NCI-H2227 (cell line): Measurements from ENCODE around the gene IFITM1.
"Not testable (repeated sequence)": the region's sequence is repeated elsewhere in the genome, so short reads cannot be mapped to it uniquely, and the experiment has no call there.

Source experiments
- DNase-seq: peaks from one replicate; lab custom pipeline; 2025; ENCODE audit not compliant: unreplicated experiment; lab: John Stamatoyannopoulos, UW

IFITM1 gene

DNA sequence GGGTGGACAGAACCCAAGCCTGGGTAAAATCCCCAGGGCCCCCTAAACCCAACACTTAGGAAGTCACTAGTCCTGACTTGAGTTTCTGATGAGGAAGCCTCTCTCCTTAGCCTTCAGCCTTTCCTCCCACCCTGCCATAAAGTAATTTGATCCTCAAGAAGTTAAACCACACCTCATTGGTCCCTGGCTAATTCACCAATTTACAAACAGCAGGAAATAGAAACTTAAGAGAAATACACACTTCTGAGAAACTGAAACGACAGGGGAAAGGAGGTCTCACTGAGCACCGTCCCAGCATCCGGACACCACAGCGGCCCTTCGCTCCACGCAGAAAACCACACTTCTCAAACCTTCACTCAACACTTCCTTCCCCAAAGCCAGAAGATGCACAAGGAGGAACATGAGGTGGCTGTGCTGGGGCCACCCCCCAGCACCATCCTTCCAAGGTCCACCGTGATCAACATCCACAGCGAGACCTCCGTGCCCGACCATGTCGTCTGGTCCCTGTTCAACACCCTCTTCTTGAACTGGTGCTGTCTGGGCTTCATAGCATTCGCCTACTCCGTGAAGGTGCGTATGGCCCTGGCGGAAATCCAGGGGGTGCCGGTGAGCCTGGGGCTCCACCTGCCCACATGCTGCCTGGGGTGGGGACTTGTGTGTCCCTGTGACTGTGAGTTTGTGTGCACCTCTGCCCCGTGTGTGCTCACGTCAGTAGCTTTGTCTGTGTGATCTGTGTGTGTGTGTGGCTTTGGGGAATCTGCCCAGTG, at the start of gene IFITM1:
Gene IFITM1, plus strand, starts transcription at position 254 of the 767 bp plus-strand sequence. Its CDS starts 131 bp downstream, at position 385.
- DNase-seq, result no peak

GRCh38 chr11:266676-267439, 47.0 kb upstream of the IFITM1 start:
- DNase-seq, result no peak

- DNase-seq, result peak; percentile 22
These were observed 46.3 kb upstream of the IFITM1 start for GRCh38 chr11:267491-267994.

- not testable (repeated sequence) for DNase-seq
These were observed 45.1 kb upstream of the IFITM1 start for GRCh38 chr11:268716-269145.

DNA sequence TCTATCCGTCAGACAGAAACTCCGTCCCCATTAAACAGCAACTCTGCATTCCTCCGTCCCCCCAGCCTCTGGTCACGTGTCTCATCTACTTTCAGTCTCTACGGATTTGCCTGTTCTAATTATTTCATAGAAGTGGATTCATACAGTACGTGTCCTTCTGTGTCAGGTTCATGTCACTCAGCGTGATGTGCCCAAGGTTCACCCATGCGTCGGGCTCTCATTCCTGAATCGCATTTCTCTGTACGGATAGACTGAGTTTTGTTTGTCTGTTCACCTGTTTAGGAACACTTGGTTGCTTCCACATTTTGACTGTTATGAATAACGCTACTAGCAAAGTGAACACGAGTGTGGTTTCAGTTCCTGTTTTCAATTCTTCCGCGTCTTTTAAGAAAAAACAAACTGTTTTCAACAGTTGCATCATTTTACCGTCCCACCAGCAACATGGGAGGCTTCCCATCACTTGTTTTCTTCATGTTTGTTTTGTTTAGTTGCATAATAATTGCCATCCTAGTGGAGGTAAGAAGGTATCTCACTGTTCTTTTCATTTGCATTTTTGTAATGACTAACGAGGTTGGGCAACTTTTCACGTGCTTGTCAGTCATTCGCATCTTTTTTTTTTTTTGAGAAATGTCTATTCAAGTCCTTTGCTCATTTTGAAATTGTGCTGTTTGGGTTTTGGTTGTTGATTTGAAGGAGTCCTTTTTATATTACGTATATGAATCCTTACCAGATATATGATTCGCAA, 44.5 kb upstream of the IFITM1 start:
- DNase-seq, result no peak

DNA sequence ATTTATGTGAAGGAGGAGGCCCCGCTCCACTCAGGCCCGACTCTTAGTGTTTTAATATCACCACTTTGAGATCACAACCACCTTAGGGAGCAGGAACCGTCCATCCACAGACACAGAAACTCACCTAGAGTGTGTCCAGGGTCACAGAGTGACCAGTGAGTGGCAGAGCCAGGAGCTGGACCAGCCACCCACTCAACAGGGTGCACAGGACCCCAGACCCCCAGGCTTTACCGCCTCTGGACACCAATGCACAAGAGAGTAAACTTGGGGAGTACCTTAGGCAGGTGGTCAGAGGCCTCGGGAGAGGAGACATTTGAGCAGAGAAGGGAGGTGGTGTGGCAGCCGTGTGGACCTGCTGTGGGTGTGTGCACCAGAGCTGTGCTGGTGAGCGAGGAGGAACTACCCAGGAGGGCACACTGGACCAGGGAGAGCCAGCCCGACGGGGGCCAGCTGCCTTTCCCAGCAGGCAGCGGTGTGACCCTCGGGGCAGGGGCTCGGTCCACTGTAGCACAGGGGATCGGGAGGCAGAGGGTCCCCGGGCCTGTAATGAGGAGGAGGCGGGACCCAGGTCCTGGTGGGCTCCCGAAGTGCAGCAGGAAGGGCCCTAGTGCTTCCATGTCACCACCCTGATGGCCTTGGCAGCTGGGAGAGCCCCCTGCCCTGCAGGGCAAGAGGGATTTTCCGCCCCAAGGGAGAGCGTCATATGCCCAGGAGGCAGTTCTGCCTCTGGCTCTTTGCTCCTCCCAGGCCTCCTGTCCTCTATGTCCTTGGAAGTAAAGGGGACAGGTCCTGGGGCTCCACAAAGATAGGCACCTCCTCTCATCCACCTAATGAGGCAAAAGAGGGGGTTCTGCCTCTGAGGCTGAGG, 43.2 kb upstream of the IFITM1 start:
- DNase-seq, result no peak

GRCh38 chr11:271319-271715, 42.5 kb upstream of the IFITM1 start:
- no peak for DNase-seq

DNA sequence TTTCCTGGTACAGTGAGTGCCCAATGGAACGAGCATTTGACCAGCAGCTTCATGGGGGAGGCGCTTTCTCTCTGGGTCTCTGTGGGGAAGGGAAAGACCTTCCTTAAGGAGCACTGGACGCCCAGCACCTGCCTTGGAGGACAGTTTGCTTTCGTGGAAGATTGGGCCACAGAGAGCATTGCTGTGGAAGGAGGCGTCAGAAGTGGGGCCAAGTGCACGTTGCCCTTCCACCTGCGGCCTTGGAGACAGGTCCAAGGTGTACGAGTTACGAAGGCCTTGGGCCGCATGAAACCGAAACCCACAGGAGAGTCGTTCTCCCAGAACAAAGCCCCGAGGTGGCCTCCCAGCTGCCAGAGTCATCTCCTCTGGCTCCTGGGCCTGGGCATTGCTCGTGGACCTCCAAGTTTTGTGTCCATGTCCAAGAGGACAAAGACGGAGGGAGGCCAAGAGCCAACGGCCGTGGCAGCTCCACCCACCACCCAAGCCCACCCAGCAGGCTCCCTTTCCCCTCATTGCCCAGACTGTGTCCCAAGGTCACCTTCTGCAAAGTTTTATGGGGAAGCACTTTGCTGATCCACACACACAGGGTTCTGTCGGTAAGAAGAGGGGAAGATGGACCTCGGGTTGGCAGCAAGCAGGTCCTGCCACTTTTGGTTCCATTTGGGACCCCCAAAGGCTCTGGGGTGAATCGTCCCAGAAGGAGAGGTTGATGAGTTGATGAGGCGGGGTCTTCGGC, 41.5 kb upstream of the IFITM1 start:
- no peak for DNase-seq

DNA sequence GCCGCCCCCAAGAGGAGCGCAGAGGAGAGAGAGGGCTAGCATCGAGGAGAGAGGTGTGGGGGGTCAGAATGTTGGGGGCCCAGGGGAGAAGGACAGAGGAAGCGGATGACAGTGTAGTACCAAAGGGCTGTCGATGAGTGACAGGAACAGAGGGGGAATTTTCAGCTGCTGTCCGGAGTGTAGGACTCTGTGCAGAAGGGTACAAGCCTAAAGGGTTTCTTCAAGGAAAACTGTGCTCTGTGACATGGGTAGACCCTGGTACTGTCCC, 41.0 kb upstream of the IFITM1 start:
- no peak for DNase-seq

DNA sequence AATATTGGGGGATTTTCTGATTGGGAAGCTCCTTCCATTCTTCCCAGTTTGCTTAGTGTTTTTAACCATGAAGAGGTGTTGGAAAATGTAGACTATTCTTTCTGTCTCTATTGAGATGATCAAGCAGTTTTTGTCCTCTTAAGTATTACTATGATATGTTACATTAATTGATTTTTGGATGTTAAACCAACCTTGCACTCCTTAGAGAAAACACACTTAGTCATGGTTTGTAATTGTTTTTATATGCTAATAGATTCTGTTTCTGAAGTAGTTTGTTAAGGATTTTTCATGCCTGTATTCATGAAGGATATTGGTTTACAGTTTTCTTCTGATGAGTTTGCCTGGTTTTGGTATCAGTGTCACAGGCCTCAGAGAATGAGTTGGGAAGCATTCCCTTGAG, 37.6 kb upstream of the IFITM1 start:
- no peak for DNase-seq

GRCh38 chr11:278001-278951, 35.6 kb upstream of the IFITM1 start, which contains the start of gene NLRP6:
TSS of gene NLRP6 (plus strand) at chr11:278407. CDS start at chr11:278570, 163 bp downstream.
- no peak for DNase-seq

- no peak for DNase-seq
These were observed 34.5 kb upstream of the IFITM1 start for GRCh38 chr11:279040-279965.

GRCh38 chr11:279966-280705, 33.7 kb upstream of the IFITM1 start:
- DNase-seq, result peak; percentile 59

DNA sequence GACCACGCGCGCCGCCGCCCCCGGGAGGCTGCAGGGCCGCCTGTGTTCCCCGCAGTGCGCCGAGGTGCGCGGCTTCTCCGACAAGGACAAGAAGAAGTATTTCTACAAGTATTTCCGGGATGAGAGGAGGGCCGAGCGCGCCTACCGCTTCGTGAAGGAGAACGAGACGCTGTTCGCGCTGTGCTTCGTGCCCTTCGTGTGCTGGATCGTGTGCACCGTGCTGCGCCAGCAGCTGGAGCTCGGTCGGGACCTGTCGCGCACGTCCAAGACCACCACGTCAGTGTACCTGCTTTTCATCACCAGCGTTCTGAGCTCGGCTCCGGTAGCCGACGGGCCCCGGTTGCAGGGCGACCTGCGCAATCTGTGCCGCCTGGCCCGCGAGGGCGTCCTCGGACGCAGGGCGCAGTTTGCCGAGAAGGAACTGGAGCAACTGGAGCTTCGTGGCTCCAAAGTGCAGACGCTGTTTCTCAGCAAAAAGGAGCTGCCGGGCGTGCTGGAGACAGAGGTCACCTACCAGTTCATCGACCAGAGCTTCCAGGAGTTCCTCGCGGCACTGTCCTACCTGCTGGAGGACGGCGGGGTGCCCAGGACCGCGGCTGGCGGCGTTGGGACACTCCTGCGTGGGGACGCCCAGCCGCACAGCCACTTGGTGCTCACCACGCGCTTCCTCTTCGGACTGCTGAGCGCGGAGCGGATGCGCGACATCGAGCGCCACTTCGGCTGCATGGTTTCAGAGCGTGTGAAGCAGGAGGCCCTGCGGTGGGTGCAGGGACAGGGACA, 32.9 kb upstream of the IFITM1 start:
- no peak for DNase-seq

DNA sequence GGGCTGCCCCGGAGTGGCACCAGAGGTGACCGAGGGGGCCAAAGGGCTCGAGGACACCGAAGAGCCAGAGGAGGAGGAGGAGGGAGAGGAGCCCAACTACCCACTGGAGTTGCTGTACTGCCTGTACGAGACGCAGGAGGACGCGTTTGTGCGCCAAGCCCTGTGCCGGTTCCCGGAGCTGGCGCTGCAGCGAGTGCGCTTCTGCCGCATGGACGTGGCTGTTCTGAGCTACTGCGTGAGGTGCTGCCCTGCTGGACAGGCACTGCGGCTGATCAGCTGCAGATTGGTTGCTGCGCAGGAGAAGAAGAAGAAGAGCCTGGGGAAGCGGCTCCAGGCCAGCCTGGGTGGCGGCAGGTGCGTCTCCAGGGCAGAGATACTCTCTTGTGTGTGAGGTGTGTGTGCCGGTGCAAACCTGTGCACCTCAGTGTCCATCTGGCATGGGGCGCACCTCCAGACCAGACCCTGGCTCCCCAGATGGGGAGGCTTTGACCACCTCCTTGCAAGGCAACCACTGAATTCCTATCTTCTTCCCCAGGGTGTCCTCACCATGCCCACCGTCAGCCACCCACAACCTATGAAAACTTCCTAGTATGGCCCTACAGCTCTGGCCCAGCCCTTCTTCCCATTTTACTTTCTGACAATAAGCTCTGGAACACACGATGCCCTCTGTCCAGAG, 32.2 kb upstream of the IFITM1 start:
- DNase-seq, result no peak

DNA sequence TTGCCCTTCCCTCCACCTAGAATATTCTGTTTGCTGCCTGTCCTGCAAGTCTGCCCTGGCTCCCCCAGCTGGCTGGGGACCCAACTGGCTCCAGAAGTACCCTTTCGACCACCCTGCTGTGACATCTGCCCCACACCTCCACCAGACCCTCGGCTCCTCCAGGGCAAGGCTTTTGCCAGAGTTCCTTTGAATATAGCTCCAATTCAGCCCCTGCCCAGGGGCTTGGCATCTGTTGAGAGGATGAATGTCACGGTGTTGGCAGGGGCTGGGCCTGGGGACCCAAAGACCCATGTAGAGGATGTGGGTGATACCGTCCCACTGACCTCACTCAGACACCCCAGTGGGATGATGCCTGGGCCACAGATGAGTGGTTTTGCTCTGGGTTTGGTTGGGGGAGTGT, 31.7 kb upstream of the IFITM1 start:
- no peak for DNase-seq
